ENCODE data around the gene CDC20B.
"Not testable (repeated sequence)": the region's sequence is repeated elsewhere in the genome, so short reads cannot be mapped to it uniquely, and the experiment has no call there.

GRCh38 chr5:55101148-55101547 lies 71.8 kb downstream of the CDC20B start:
- TF ChIP-seq SIN3A (IDR thresholded peaks at IDR 0.05; ENCODE audit: borderline replicate concordance, insufficient read depth, low read depth, low read length), result not testable (repeated sequence)
- TF ChIP-seq, protein P1, sequence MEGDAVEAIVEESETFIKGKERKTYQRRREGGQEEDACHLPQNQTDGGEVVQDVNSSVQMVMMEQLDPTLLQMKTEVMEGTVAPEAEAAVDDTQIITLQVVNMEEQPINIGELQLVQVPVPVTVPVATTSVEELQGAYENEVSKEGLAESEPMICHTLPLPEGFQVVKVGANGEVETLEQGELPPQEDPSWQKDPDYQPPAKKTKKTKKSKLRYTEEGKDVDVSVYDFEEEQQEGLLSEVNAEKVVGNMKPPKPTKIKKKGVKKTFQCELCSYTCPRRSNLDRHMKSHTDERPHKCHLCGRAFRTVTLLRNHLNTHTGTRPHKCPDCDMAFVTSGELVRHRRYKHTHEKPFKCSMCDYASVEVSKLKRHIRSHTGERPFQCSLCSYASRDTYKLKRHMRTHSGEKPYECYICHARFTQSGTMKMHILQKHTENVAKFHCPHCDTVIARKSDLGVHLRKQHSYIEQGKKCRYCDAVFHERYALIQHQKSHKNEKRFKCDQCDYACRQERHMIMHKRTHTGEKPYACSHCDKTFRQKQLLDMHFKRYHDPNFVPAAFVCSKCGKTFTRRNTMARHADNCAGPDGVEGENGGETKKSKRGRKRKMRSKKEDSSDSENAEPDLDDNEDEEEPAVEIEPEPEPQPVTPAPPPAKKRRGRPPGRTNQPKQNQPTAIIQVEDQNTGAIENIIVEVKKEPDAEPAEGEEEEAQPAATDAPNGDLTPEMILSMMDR (IDR thresholded peaks at IDR 0.05), result not testable (repeated sequence)
